ENCODE data around the gene TMEM131. TPM values are rescaled to one million over a fixed set of nuclear protein-coding genes. Genes with fewer than 3 reads are reported as not detected.
A peak's percentile ranks its signal among the peaks of the same experiment; 100 is the strongest.

The TMEM131 gene
- total and polyA plus RNA-seq, 2 of the 8 experiments (the other 6 are each of a cell fraction or from before 2014, with no cell fraction given): 9.7 to 22.9 TPM

DNA sequence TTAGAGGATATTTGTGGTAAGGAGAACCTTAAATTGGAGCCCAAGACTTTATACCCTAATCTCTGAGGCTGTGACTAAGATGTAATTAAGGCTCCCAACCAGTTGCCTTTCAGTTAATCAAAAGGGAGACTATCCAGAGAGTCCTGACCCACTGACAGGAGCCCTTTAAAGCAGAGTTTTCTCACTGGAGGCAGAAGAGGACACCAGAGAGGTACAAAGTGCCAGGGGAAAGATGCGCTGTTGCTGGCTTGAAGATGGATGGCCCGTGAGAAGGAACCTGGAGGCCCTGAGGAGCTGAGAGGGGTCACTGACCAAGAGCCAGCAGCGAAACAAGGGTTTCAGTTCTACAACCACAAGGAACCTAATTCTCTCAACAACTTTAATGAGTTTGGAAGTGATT is 137.3 kb downstream of the TMEM131 start:
- H3K18ac ChIP-seq (ENCODE audit: extremely low read depth, low read length): no peak overlapping the region
- H3K27me3 ChIP-seq (replicated peaks in 1 of 4; ENCODE audit: control insufficient read depth in 3 of 4, extremely low read depth in 1 of 4, insufficient read depth in 3 of 4, low read length in 3 of 4): no peaks in the 10 kb centered on the region
- no peak overlapping the region for H3K9ac ChIP-seq (replicated peaks in 1 of 4; ENCODE audit: extremely low read depth in 1 of 4, low read depth in 3 of 4, low read length in 3 of 4)
- no peak for DNase-seq (ENCODE audit: low read depth in 1 of 2, low spot score in 2 of 2)
- H2BK15ac ChIP-seq (ENCODE audit: low read length): no peak overlapping the region
- H3K9me3 ChIP-seq (ENCODE audit: insufficient read depth in 2 of 2, low read depth in 1 of 2, low read length in 1 of 2): no peaks in the 10 kb centered on the region
- no peaks in the 10 kb centered on the region for H3K36me3 ChIP-seq (ENCODE audit: control insufficient read depth in 2 of 4, insufficient read depth in 4 of 4, low read length in 3 of 4)
- no peak overlapping the region for H2AK5ac ChIP-seq (ENCODE audit: low read depth, low read length)
- H3K4me3 ChIP-seq (ENCODE audit: extremely low read depth in 1 of 4, insufficient read depth in 2 of 4, low read depth in 3 of 4, low read length in 4 of 4): no peak overlapping the region
- H3K79me1 ChIP-seq (ENCODE audit: low read depth, low read length): no peaks in the 10 kb centered on the region
- H3K4me1 ChIP-seq (replicated peaks in 1 of 4; ENCODE audit: control insufficient read depth in 3 of 4, insufficient read depth in 4 of 4, low read length in 3 of 4): no peaks in the 10 kb centered on the region
- H3K56ac ChIP-seq (replicated peaks; ENCODE audit: insufficient read length, low read depth, low read length): no peak overlapping the region
- H3K27ac ChIP-seq (ENCODE audit: low read depth, low read length): no peak overlapping the region
- no peak overlapping the region for H3K4ac ChIP-seq (replicated peaks; ENCODE audit: insufficient read length, low read depth, low read length)
- H3K14ac ChIP-seq (ENCODE audit: insufficient read length): no peak overlapping the region
- ChIA-PET POLR2A (ENCODE audit: partially characterized antibody) (no interaction called here), CTCF (ENCODE audit: partially characterized antibody) (interaction anchor here (1.2 to 2.6 kb wide), 4 partner anchors 12 to 52 kb away, joined by 3 to 8 read pairs (median 4); no protein-coding TSS in a partner anchor)
- H3K23ac ChIP-seq (ENCODE audit: insufficient read length): no peak overlapping the region
- no peak overlapping the region for H4K91ac ChIP-seq (replicated peaks; ENCODE audit: insufficient read length, low read length)
- H2BK120ac ChIP-seq (replicated peaks; ENCODE audit: low read depth, low read length): no peak overlapping the region
- H2BK5ac ChIP-seq (ENCODE audit: low read depth, low read length): no peak overlapping the region
- no peaks in the 10 kb centered on the region for H3K79me2 ChIP-seq (ENCODE audit: control insufficient read depth in 1 of 2, insufficient read depth in 2 of 2, low read length in 2 of 2)
- no peak for FAIRE-seq
- peaks cover 0 to 2% of the 10 kb centered on the region in 2 experiments for H4K20me1 ChIP-seq (replicated peaks in 1 of 2; ENCODE audit: control insufficient read depth in 1 of 2, insufficient read depth in 2 of 2, low read length in 2 of 2)
- no peak overlapping the region for H2BK12ac ChIP-seq (ENCODE audit: low read depth, low read length)
- H2AFZ ChIP-seq (ENCODE audit: low read length): no peak overlapping the region
- H2BK20ac ChIP-seq (ENCODE audit: low read length): no peak overlapping the region
- no peaks in the 10 kb centered on the region for H3K23me2 ChIP-seq (ENCODE audit: low read depth, low read length)
- H4K5ac ChIP-seq (ENCODE audit: insufficient read length, low read depth, low read length): no peak overlapping the region
- WGBS, 2 experiments (ENCODE audit: extremely low coverage in 1 of 2, insufficient coverage in 1 of 2, insufficient read length in 1 of 2, insufficient replicate concordance in 2 of 2, low coverage in 1 of 2, low lambda C conversion rate in 2 of 2, missing lambda C conversion rate in 1 of 2): 85% methylated on average over 3 of the region's 3 CpGs; no CpG with 5 or more reads in 1 of the 2 experiments
- H4K8ac ChIP-seq (ENCODE audit: extremely low read depth, insufficient read depth, low read length): no peak overlapping the region
- no peak overlapping the region for H3K4me2 ChIP-seq (ENCODE audit: insufficient read depth in 1 of 2, low read depth in 2 of 2, low read length in 2 of 2)
- TF ChIP-seq, protein P1, sequence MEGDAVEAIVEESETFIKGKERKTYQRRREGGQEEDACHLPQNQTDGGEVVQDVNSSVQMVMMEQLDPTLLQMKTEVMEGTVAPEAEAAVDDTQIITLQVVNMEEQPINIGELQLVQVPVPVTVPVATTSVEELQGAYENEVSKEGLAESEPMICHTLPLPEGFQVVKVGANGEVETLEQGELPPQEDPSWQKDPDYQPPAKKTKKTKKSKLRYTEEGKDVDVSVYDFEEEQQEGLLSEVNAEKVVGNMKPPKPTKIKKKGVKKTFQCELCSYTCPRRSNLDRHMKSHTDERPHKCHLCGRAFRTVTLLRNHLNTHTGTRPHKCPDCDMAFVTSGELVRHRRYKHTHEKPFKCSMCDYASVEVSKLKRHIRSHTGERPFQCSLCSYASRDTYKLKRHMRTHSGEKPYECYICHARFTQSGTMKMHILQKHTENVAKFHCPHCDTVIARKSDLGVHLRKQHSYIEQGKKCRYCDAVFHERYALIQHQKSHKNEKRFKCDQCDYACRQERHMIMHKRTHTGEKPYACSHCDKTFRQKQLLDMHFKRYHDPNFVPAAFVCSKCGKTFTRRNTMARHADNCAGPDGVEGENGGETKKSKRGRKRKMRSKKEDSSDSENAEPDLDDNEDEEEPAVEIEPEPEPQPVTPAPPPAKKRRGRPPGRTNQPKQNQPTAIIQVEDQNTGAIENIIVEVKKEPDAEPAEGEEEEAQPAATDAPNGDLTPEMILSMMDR (IDR thresholded peaks at IDR 0.05; ENCODE audit: control extremely low read depth in 1 of 3, insufficient read depth in 1 of 3, low read depth in 1 of 3, low read length in 3 of 3): peak; percentile 38 to 50 (median 49); a peak in 3 of 4 replicates
- TF ChIP-seq RAD21 (IDR thresholded peaks at IDR 0.05 in 1 of 2, conservative IDR thresholded peaks at IDR 0.05 in 1 of 2; ENCODE audit: low read depth in 2 of 2, low read length in 2 of 2): peak; percentile 69 to 78
- no peak for TF ChIP-seq E2F6 (IDR thresholded peaks at IDR 0.05)
- TF ChIP-seq BACH1 (IDR thresholded peaks at IDR 0.05; ENCODE audit: low read length): no peak

All from H1 (cell line).